SK-N-MC (cell line): ENCODE measurements around the gene ERH.

Experiments used
- EZH2 ChIP-seq: fragments of 200-600 bp; sonication (generic); IDR thresholded peaks from one replicate; pipeline ENCODE4 v1.6.1; 2017; ENCODE audit warnings: antibody characterized with exemption
- FOXP2 ChIP-seq: optimal IDR thresholded peaks from 2 replicates; pipeline ENCODE3; 2011; ENCODE audit warnings: mild to moderate bottlenecking, moderate library complexity; ENCODE audit not compliant: insufficient read depth; ENCODE audit errors: extremely low read length, control extremely low read depth
- POLR2AphosphoS5 ChIP-seq: IDR thresholded peaks from 2 replicates; pipeline ENCODE4 v1.6.1; 2012; ENCODE audit warnings: mild to moderate bottlenecking, low read depth, low read length, borderline replicate concordance

DNA sequence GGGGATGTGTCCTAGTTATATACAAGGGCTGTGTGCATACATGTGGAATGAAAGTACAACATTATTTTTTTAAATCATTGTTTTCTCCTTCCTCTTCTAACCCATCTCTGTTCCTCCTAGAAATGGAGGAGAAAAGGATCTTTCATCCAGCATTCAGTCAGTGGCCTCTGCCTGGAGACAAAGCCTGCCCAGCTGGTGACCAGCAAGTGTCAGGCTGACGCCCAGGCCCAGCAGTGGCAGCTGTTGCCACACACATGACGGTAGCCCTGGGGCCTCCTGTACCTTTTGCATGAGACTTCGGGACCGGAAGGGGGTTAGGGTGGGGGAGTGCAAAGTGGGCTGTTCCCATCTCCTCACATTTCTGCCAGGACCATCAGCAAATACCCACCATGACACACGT, 46.2 kb downstream of the ERH start:
- TF ChIP-seq POLR2AphosphoS5 (no peak), EZH2 (no peak), FOXP2 (no peak)
